ENCODE measurements around the gene PMAIP1.

Gene PMAIP1

DNA sequence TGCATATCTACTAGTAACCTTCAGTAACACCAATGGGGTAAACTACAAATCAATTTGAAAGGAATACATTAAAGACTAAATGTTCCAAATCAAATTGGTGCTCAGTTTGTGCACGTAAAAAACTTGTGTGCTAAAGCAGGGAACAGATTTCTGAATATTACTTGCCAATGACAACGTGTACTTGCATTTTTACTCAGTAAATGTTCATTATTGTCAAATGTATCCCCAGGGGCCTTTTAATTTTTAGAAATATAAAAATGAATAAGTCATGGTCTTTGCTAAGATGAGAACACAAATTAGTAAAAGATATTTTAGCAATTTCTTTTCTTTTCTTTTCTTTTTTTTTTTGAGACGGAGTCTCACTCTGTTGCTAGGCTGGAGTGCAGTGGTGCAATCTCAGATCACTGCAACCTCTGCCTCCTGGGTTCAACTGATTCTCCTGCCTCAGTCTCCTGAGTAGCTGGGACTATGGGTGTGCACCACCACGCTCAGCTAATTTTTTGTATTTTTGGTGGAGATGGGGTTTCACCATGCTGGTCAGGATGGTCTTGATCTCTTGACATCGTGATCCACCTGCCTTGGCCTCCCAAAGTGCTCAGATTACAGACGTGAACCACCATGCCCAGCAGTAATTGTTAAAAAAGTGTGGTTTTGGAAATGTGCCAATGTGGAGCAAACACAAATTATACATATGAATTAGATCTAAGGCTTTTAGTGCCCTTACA, 52.6 kb downstream of the PMAIP1 start:
- DNase-seq (ENCODE audit: low read depth, low spot score) = no peak
